PC-3 (cell line): ENCODE results near the gene GJA3. TPM values are rescaled to one million over a fixed set of nuclear protein-coding genes. Genes with fewer than 3 reads are reported as not detected.

Experiments used
- ATAC-seq: fragments of 200-7000 bp; cut with Tn5 transposase; 2 replicates; pipeline ENCODE4 v1.9.1; 2020; ENCODE audit warnings: mild to moderate bottlenecking, moderate library complexity
- BruUV-seq: library from RNA; stranded (reverse); fragments of 400-500 nt; replicated peaks from 2 replicates; lab custom pipeline; 2021; lab: Mats Ljungman, UMichigan
- CTCF ChIA-PET: fragments of 300-600 bp; sonication (Branson Sonifier 250); formaldehyde crosslinking; loops from one replicate; lab custom pipeline; 2022; ENCODE audit warnings: antibody characterized with exemption; lab: Charles Lee
- POLR2A ChIA-PET: fragments of 300-600 bp; sonication (Branson Sonifier 250); formaldehyde crosslinking; loops from one replicate; lab custom pipeline; 2022; ENCODE audit warnings: antibody characterized with exemption; ENCODE audit not compliant: unreplicated experiment; lab: Charles Lee
- DNase-seq: peaks from one replicate; pipeline ENCODE4 v3.0.0-alpha.2; 2015
- H2AFZ ChIP-seq: fragments of 300-600 bp; sonication (generic); 2 replicates; pipeline ENCODE4 v1.6.0; 2016; ENCODE audit warnings: antibody characterized with exemption, low read length
- H3F3A ChIP-seq: fragments of 300-600 bp; sonication (generic); one replicate; pipeline ENCODE4 v1.6.0; 2017; ENCODE audit warnings: antibody characterized with exemption, low read length, control low read depth, mild to moderate bottlenecking; ENCODE audit not compliant: unreplicated experiment
- H3K27ac ChIP-seq: fragments of 300-600 bp; sonication (generic); 2 replicates; pipeline ENCODE4 v1.5.1; 2016; ENCODE audit warnings: mild to moderate bottlenecking, low read length
- H3K27me3 ChIP-seq: fragments of 300-600 bp; sonication (generic); 2 replicates; pipeline ENCODE4 v1.6.1; 2016; ENCODE audit warnings: low read length, mixed read lengths
- H3K36me3 ChIP-seq: fragments of 300-600 bp; sonication (generic); 2 replicates; pipeline ENCODE4 v1.6.1; 2016; ENCODE audit warnings: low read depth, mixed run types, low read length, mixed read lengths
- H3K4me1 ChIP-seq: fragments of 300-600 bp; sonication (generic); 2 replicates; pipeline ENCODE4 v1.5.1; 2016; ENCODE audit warnings: low read length; ENCODE audit not compliant: insufficient read depth
- H3K4me2 ChIP-seq: fragments of 300-600 bp; sonication (generic); 2 replicates; pipeline ENCODE4 v1.6.0; 2016; ENCODE audit warnings: low read length
- H3K4me3 ChIP-seq: fragments of 300-600 bp; sonication (generic); 2 replicates; pipeline ENCODE4 v1.5.1; 2016; ENCODE audit warnings: mild to moderate bottlenecking, low read length, mixed read lengths
- H3K79me2 ChIP-seq: fragments of 300-600 bp; sonication (generic); 2 replicates; pipeline ENCODE4 v1.6.1; 2017; ENCODE audit warnings: low read length, mixed read lengths
- H3K9ac ChIP-seq: fragments of 300-600 bp; sonication (generic); 2 replicates; pipeline ENCODE4 v1.6.0; 2016; ENCODE audit warnings: mild to moderate bottlenecking, low read length
- H3K9me2 ChIP-seq: fragments of 300-600 bp; sonication (generic); replicated peaks from 2 replicates; pipeline ENCODE4 v1.6.1; 2016; ENCODE audit warnings: mixed run types, low read length, mixed read lengths
- H3K9me3 ChIP-seq: fragments of 300-600 bp; sonication (generic); 2 replicates; pipeline ENCODE4 v1.6.1; 2016; ENCODE audit warnings: low read length, mixed read lengths
- H4K20me1 ChIP-seq: fragments of 300-600 bp; sonication (generic); 2 replicates; pipeline ENCODE4 v1.6.1; 2016; ENCODE audit warnings: low read length, mixed read lengths
- EZH2 ChIP-seq: fragments of 300-600 bp; sonication (generic); IDR thresholded peaks from one replicate; pipeline ENCODE4 v1.6.1; 2017; ENCODE audit warnings: antibody characterized with exemption, mild to moderate bottlenecking, low read length; ENCODE audit not compliant: unreplicated experiment
- EZH2phosphoT487 ChIP-seq: fragments of 300-600 bp; sonication (generic); IDR thresholded peaks from 2 replicates; pipeline ENCODE4 v1.6.1; 2018; ENCODE audit warnings: mild to moderate bottlenecking, antibody characterized with exemption, low read length, borderline replicate concordance
- intact Hi-C: fragments of 100-400 bp; cut with micrococcal nuclease; formaldehyde crosslinking; loops from 2 replicates; pipeline ENCODE4 v1.9.0; 2023
- total RNA-seq: library from RNA; depleted of rRNA; stranded (reverse); fragments of >200 nt; gene quantifications from 2 replicates; pipeline ENCODE4 v1.2.3, GENCODE V29; 2014
- TF ChIP-seq, protein P1 (sequence below): fragments of 300-600 bp; sonication (generic); conservative IDR thresholded peaks from 2 replicates; pipeline ENCODE4 v1.5.1; 2017; ENCODE audit warnings: antibody characterized with exemption, low read depth, mild to moderate bottlenecking, low read length

GJA3 gene
- total RNA-seq, 1 experiment from 2014 or later = 0.55 TPM

DNA sequence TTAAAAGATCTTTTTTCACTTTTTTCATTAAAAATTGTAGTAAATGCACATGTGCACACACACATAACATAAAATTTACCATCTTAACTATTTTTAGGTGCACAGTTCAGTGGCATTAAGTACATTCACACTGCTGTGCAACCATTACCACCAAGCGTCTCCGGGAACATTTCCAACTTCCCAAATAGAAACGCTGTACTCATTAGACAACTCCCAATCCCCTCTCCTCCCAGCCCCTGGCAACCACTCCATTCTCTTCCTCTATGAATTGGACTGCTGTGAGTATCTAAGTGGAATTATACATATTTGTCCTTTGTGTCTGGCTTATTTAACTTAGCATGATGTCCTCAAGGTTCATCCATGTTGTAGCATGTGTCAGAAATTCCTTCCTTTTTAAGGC lies 20.3 kb upstream of the GJA3 start:
- ChIA-PET CTCF (no interaction called here), POLR2A (no interaction called here)
- H3F3A ChIP-seq = no peaks in the 10 kb centered on the region
- no peak overlapping the region for H3K4me2 ChIP-seq
- intact Hi-C loops = loop anchor here (5.0 to 10.0 kb wide), 3 partner anchors 531 to 744 kb away; no protein-coding TSS in a partner anchor
- no peak overlapping the region for H3K9ac ChIP-seq
- H3K4me3 ChIP-seq = no peak overlapping the region
- DNase-seq = no peak
- no peaks in the 10 kb centered on the region for H3K79me2 ChIP-seq
- H3K4me1 ChIP-seq = no peaks in the 10 kb centered on the region
- no peak for ATAC-seq
- no peak overlapping the region for H3K27ac ChIP-seq
- no peaks in the 10 kb centered on the region for H3K9me3 ChIP-seq
- H3K27me3 ChIP-seq = no peaks in the 10 kb centered on the region
- H2AFZ ChIP-seq = no peak overlapping the region
- no peaks in the 10 kb centered on the region for H3K36me3 ChIP-seq
- H4K20me1 ChIP-seq = no peaks in the 10 kb centered on the region
- TF ChIP-seq EZH2 = no peak
- TF ChIP-seq EZH2phosphoT487 = no peak
- TF ChIP-seq, protein P1, sequence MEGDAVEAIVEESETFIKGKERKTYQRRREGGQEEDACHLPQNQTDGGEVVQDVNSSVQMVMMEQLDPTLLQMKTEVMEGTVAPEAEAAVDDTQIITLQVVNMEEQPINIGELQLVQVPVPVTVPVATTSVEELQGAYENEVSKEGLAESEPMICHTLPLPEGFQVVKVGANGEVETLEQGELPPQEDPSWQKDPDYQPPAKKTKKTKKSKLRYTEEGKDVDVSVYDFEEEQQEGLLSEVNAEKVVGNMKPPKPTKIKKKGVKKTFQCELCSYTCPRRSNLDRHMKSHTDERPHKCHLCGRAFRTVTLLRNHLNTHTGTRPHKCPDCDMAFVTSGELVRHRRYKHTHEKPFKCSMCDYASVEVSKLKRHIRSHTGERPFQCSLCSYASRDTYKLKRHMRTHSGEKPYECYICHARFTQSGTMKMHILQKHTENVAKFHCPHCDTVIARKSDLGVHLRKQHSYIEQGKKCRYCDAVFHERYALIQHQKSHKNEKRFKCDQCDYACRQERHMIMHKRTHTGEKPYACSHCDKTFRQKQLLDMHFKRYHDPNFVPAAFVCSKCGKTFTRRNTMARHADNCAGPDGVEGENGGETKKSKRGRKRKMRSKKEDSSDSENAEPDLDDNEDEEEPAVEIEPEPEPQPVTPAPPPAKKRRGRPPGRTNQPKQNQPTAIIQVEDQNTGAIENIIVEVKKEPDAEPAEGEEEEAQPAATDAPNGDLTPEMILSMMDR = no peak
- BruUV-seq = no TSS peak
- H3K9me2 ChIP-seq = no peaks in the 10 kb centered on the region

DNA sequence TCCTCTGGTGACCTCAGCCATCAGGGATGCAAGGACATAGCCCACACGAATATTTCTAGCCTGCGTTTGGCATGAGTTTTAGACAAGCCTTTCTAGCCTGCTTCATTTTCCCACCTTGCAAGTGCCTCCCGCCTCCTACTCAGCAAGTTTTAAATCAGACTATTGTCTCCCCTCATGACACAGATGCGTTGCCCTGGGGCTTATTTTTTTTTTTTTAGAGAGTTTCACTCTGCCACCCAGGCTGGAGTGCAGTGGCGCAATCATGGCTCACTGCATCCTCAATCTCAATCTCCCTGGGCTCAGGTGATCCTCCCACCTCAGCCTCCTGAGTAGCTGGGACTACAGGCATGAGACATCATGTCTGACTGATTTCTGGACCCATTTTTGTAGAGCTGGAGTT lies 17.3 kb upstream of the GJA3 start:
- no peak for DNase-seq
- Histone ChIP-seq H3F3A (no peaks in the 10 kb centered on the region), H3K27me3 (no peaks in the 10 kb centered on the region), H3K79me2 (no peaks in the 10 kb centered on the region), H3K9ac (no peak overlapping the region), H3K9me3 (no peaks in the 10 kb centered on the region), H3K4me3 (no peak overlapping the region), H3K4me1 (peaks cover 17% of the 10 kb centered on the region), H3K27ac (no peak overlapping the region), H2AFZ (no peak overlapping the region), H4K20me1 (no peaks in the 10 kb centered on the region), H3K4me2 (no peak overlapping the region), H3K9me2 (no peaks in the 10 kb centered on the region), H3K36me3 (no peaks in the 10 kb centered on the region)
- ChIA-PET CTCF (no interaction called here), POLR2A (no interaction called here)
- TF ChIP-seq EZH2phosphoT487 (no peak), EZH2 (no peak)
- TF ChIP-seq, protein P1 = no peak
- no peak for ATAC-seq
- BruUV-seq = no TSS peak
- intact Hi-C loops = no loop called here

DNA sequence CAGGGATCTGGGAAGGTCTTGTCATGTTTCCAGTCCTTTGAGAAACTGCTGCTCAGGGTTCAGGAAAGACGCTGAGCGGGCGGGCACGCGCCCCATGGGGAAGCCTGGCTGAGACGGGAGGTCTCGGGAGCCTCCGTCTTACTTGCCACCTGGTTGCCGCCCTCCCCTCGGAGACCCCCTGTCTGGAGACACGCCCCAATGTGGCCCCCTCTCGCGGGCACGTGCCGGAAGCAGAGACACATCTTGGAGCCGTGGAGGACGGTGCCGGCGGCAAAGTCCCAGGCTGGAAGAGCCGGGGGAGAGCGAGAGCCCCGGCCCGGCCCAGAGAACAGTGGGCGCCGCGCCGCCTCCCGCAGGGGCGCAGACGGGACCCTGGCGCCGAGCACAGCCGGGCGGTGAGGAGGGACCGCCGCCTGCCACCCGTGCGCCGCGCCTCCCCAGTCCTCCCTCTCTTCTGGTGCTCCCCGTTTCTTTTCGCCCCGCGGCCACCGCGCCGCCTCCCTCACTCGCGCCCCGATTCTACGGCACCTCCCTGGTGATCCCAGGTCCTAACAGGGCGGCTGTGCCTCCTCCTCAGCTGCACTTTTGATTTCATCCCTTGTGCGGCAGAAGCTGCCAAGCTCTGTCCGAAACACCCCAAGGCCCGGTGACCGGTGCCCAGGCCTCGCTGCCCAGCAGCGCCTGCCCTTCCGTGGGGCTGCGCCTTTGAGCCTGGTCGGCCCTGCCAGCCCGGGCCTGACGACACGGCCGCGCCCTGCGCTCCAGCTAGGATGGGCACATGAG lies 16.4 kb upstream of the GJA3 start:
- no peak overlapping the region for H2AFZ ChIP-seq
- no peaks in the 10 kb centered on the region for H3F3A ChIP-seq
- no peak overlapping the region for H3K4me3 ChIP-seq
- intact Hi-C loops = no loop called here
- no TSS peak for BruUV-seq
- H3K27me3 ChIP-seq = no peaks in the 10 kb centered on the region
- no peaks in the 10 kb centered on the region for H3K79me2 ChIP-seq
- H3K9me2 ChIP-seq = no peaks in the 10 kb centered on the region
- no peak overlapping the region for H3K4me2 ChIP-seq
- H3K36me3 ChIP-seq = no peaks in the 10 kb centered on the region
- no peak overlapping the region for H3K27ac ChIP-seq
- no peak for TF ChIP-seq EZH2phosphoT487
- TF ChIP-seq, protein P1 = no peak
- TF ChIP-seq EZH2 = no peak
- no peak overlapping the region for H3K9ac ChIP-seq
- no peaks in the 10 kb centered on the region for H3K9me3 ChIP-seq
- H3K4me1 ChIP-seq = peaks cover 17% of the 10 kb centered on the region
- DNase-seq = no peak
- CTCF ChIA-PET = no interaction called here
- POLR2A ChIA-PET = no interaction called here
- no peak for ATAC-seq
- H4K20me1 ChIP-seq = no peaks in the 10 kb centered on the region
